Panc1 (cell line): ENCODE data around the gene WNT9A. TPM values are rescaled to one million over a fixed set of nuclear protein-coding genes. Genes with fewer than 3 reads are reported as not detected.
"Not testable (repeated sequence)": the region's sequence is repeated elsewhere in the genome, so short reads cannot be mapped to it uniquely, and the experiment has no call there.

Experiments used
- ATAC-seq: fragments of 200-7000 bp; cut with Tn5 transposase; 2 replicates; pipeline ENCODE4 v1.9.1; 2020; ENCODE audit warnings: mild to moderate bottlenecking, moderate library complexity
- BruUV-seq: library from RNA; stranded (reverse); fragments of 400-500 nt; replicated peaks from 2 replicates; lab custom pipeline; 2021; lab: Mats Ljungman, UMichigan
- CTCF ChIA-PET: fragments of 300-600 bp; sonication (Branson Sonifier 250); formaldehyde crosslinking; loops from one replicate; lab custom pipeline; 2022; ENCODE audit warnings: antibody characterized with exemption; lab: Charles Lee
- POLR2A ChIA-PET: fragments of 300-600 bp; sonication (Branson Sonifier 250); formaldehyde crosslinking; loops from one replicate; lab custom pipeline; 2022; ENCODE audit warnings: antibody characterized with exemption; lab: Charles Lee
- DNase-seq: peaks from one replicate; pipeline ENCODE4 v3.0.0-alpha.2; 2010; ENCODE audit warnings: low read depth, low spot score
- H3K27ac ChIP-seq: 2 replicates; pipeline ENCODE4 v1.5.1; 2011; ENCODE audit warnings: mild to moderate bottlenecking, low read length, inconsistent platforms
- H3K27me3 ChIP-seq: fragments of 200-500 bp; sonication (Bioruptor generic); 2 replicates; pipeline ENCODE4 v1.6.0; 2014; ENCODE audit warnings: low read length, inconsistent platforms; ENCODE audit not compliant: control insufficient read depth, insufficient read depth
- H3K36me3 ChIP-seq: fragments of 200-500 bp; sonication (Bioruptor generic); 2 replicates; pipeline ENCODE4 v1.5.1; 2014; ENCODE audit warnings: inconsistent platforms, mild to moderate bottlenecking, low read length, moderate library complexity; ENCODE audit not compliant: control insufficient read depth, insufficient read depth
- H3K4me1 ChIP-seq: 2 replicates; pipeline ENCODE4 v1.5.1; 2011; ENCODE audit warnings: inconsistent platforms, mild to moderate bottlenecking, low read length, moderate library complexity; ENCODE audit not compliant: control insufficient read depth, insufficient read depth
- H3K4me3 ChIP-seq, 2 experiments: 2 replicates each; pipeline ENCODE4 v1.5.1; 2011 to 2012; ENCODE audit warnings: low read depth in 2 of 2, low read length in 2 of 2, mild to moderate bottlenecking in 2 of 2, inconsistent platforms in 1 of 2, moderate library complexity in 1 of 2
- H3K9me3 ChIP-seq: fragments of 200-500 bp; sonication (Bioruptor generic); 2 replicates; pipeline ENCODE4 v1.5.1; 2014; ENCODE audit warnings: low read depth, mild to moderate bottlenecking, inconsistent platforms, low read length, moderate library complexity; ENCODE audit not compliant: control insufficient read depth, insufficient read depth
- CTCF ChIP-seq: fragments of 450-650 bp; IDR thresholded peaks from 2 replicates; pipeline ENCODE4 v1.5.1; 2017; ENCODE audit warnings: mild to moderate bottlenecking
- REST ChIP-seq, 2 experiments: IDR thresholded peaks; 2 replicates each; pipeline ENCODE4 v1.6.1; 2011 to 2012; ENCODE audit warnings: low read depth in 2 of 2, control low read depth in 1 of 2, low read length in 1 of 2, mild to moderate bottlenecking in 1 of 2, moderate library complexity in 1 of 2; ENCODE audit not compliant: insufficient read depth in 1 of 2
- SIN3A ChIP-seq: IDR thresholded peaks from 2 replicates; pipeline ENCODE4 v1.6.1; 2012; ENCODE audit warnings: low read depth, mild to moderate bottlenecking, low read length, moderate library complexity, borderline replicate concordance; ENCODE audit not compliant: insufficient read depth
- TCF7L2 ChIP-seq: IDR thresholded peaks from 2 replicates; pipeline ENCODE4 v1.6.1; 2011; ENCODE audit warnings: mild to moderate bottlenecking, low read depth, low read length, inconsistent platforms
- in situ Hi-C: cut with HindIII; loops from 2 replicates; pipeline ENCODE4 v1.10.0; 2016; ENCODE audit warnings: low sequenced_read_pairs, low pct_unique_long_range_greater_than_20kb
- intact Hi-C: fragments of 100-400 bp; cut with micrococcal nuclease; formaldehyde crosslinking; loops from one replicate; pipeline ENCODE4 v1.10.0; 2022; ENCODE audit not compliant: unreplicated experiment
- total RNA-seq: library from RNA; stranded (reverse); gene quantifications from one replicate; pipeline ENCODE4 v1.2.1, GENCODE V29; 2021; ENCODE audit not compliant: unreplicated experiment

The WNT9A gene
- total RNA-seq, 1 experiment from 2014 or later, result 26.5 TPM

- intact Hi-C loops, result not testable (repeated sequence)
Observed at GRCh38 chr1:227967815-227968214, 20.1 kb upstream of the WNT9A start.

GRCh38 chr1:227966733-227967132, 19.0 kb upstream of the WNT9A start:
- BruUV-seq, ATAC-seq, DNase-seq, H3K4me1 ChIP-seq, CTCF ChIA-PET, in situ Hi-C loops, H3K36me3 ChIP-seq, POLR2A ChIA-PET, H3K9me3 ChIP-seq, intact Hi-C loops, H3K4me3 ChIP-seq, H3K27me3 ChIP-seq, H3K27ac ChIP-seq: not testable (repeated sequence)

More at GRCh38 chr1:227967815-227968214, 20.1 kb upstream of the WNT9A start:
- in situ Hi-C loops, H3K4me3 ChIP-seq, H3K36me3 ChIP-seq, BruUV-seq, POLR2A ChIA-PET, H3K4me1 ChIP-seq, ATAC-seq, CTCF ChIA-PET, H3K27me3 ChIP-seq, DNase-seq, H3K9me3 ChIP-seq, H3K27ac ChIP-seq: not testable (repeated sequence)
- peak; percentile 26 for TF ChIP-seq CTCF

- H3K4me3 ChIP-seq, result no peak overlapping the region
- intact Hi-C loops, result no loop called here
- in situ Hi-C loops, result no loop called here
- no peaks in the 10 kb centered on the region for H3K4me1 ChIP-seq
- no peaks in the 10 kb centered on the region for H3K36me3 ChIP-seq
- BruUV-seq, result no TSS peak
- no peaks in the 10 kb centered on the region for H3K27me3 ChIP-seq
- no peak; the same call in 1 of the 2 replicates for ATAC-seq
- no peak for DNase-seq
- ChIA-PET CTCF (no interaction called here), POLR2A (interaction anchor here (0.5 kb wide), 1 partner anchor 22 kb away, joined by 3 read pairs; no protein-coding TSS in a partner anchor)
- no peaks in the 10 kb centered on the region for H3K9me3 ChIP-seq
- no peak for TF ChIP-seq CTCF
- no peak for TF ChIP-seq REST (IDR thresholded peaks at IDR 0.05; ENCODE audit: insufficient read depth in 1 of 2, low read depth in 2 of 2, low read length in 1 of 2)
- no peak for TF ChIP-seq SIN3A
- TF ChIP-seq TCF7L2, result no peak
- no peak overlapping the region for H3K27ac ChIP-seq
Observed at GRCh38 chr1:227961651-227962466, 14.1 kb upstream of the WNT9A start.
